ENCODE data around the gene SCNN1B. TPM values are rescaled to one million over a fixed set of nuclear protein-coding genes. Genes with fewer than 3 reads are reported as not detected.
"Not testable (repeated sequence)": the region's sequence is repeated elsewhere in the genome, so short reads cannot be mapped to it uniquely, and the experiment has no call there.

The SCNN1B gene
- total RNA-seq, 1 donor = not detected

GRCh38 chr16:23288209-23288608 is 13.9 kb upstream of the SCNN1B start:
- no peak for DNase-seq (ENCODE audit: low read depth in 2 of 3, low spot score in 2 of 3)

- no peak for DNase-seq (ENCODE audit: low read depth in 2 of 3, low spot score in 2 of 3)
Observed at GRCh38 chr16:23288726-23289512, 13.2 kb upstream of the SCNN1B start.

- no peak for DNase-seq (ENCODE audit: low read depth in 2 of 3, low spot score in 2 of 3)
Observed at GRCh38 chr16:23290189-23291062, 11.7 kb upstream of the SCNN1B start.

- DNase-seq (ENCODE audit: low read depth in 2 of 3, low spot score in 2 of 3) = no peak
Observed at GRCh38 chr16:23293016-23293415, 9.1 kb upstream of the SCNN1B start.

GRCh38 chr16:23294260-23294659 is 7.8 kb upstream of the SCNN1B start:
- DNase-seq (ENCODE audit: low read depth in 2 of 3, low spot score in 2 of 3) = no peak

GRCh38 chr16:23296994-23297393 is 5.1 kb upstream of the SCNN1B start:
- DNase-seq (ENCODE audit: low read depth in 2 of 3, low spot score in 2 of 3) = no peak

- DNase-seq (ENCODE audit: low read depth in 2 of 3, low spot score in 2 of 3) = no peak
Observed at GRCh38 chr16:23298290-23298915, 3.7 kb upstream of the SCNN1B start.

- DNase-seq (ENCODE audit: low read depth in 2 of 3, low spot score in 2 of 3) = not testable (repeated sequence)
Observed at GRCh38 chr16:23299815-23300214, 2.3 kb upstream of the SCNN1B start.

GRCh38 chr16:23301251-23302044 is 654 bp upstream of the SCNN1B start:
- no peak for DNase-seq (ENCODE audit: low read depth in 2 of 3, low spot score in 2 of 3)

GRCh38 chr16:23303685-23304084 is 1.6 kb downstream of the SCNN1B start:
- no peak for DNase-seq (ENCODE audit: low read depth in 2 of 3, low spot score in 2 of 3)

GRCh38 chr16:23304620-23305019 is 2.5 kb downstream of the SCNN1B start:
- DNase-seq (ENCODE audit: low read depth in 2 of 3, low spot score in 2 of 3) = no peak

GRCh38 chr16:23306199-23307100 is 4.3 kb downstream of the SCNN1B start:
- no peak for DNase-seq (ENCODE audit: low read depth in 2 of 3, low spot score in 2 of 3)

GRCh38 chr16:23310217-23310616 is 8.1 kb downstream of the SCNN1B start:
- DNase-seq (ENCODE audit: low read depth in 2 of 3, low spot score in 2 of 3) = no peak

- no peak for DNase-seq (ENCODE audit: low read depth in 2 of 3, low spot score in 2 of 3)
Observed at GRCh38 chr16:23310744-23311143, 8.6 kb downstream of the SCNN1B start.

- no peak for DNase-seq (ENCODE audit: low read depth in 2 of 3, low spot score in 2 of 3)
Observed at GRCh38 chr16:23316232-23316631, 14.1 kb downstream of the SCNN1B start.

GRCh38 chr16:23316634-23317265 is 14.6 kb downstream of the SCNN1B start:
- DNase-seq (ENCODE audit: low read depth in 2 of 3, low spot score in 2 of 3) = no peak

GRCh38 chr16:23317266-23317661 is 15.2 kb downstream of the SCNN1B start:
- no peak for DNase-seq (ENCODE audit: low read depth in 2 of 3, low spot score in 2 of 3)

- no peak for DNase-seq (ENCODE audit: low read depth in 2 of 3, low spot score in 2 of 3)
Observed at GRCh38 chr16:23317751-23318150, 15.6 kb downstream of the SCNN1B start.

- no peak for DNase-seq (ENCODE audit: low read depth in 2 of 3, low spot score in 2 of 3)
Observed at GRCh38 chr16:23318639-23319038, 16.5 kb downstream of the SCNN1B start.
